HG02610 (cell line): Measurements from ENCODE around the gene ATF1.
"Not testable (repeated sequence)": the region's sequence is repeated elsewhere in the genome, so short reads cannot be mapped to it uniquely, and the experiment has no call there.

Experiments used
- ATAC-seq: cut with Tn5 transposase; IDR thresholded peaks from one replicate; pipeline ENCODE4 v1.9.1; 2021; ENCODE audit warnings: mild to moderate bottlenecking, moderate library complexity; ENCODE audit not compliant: unreplicated experiment

Gene ATF1

DNA sequence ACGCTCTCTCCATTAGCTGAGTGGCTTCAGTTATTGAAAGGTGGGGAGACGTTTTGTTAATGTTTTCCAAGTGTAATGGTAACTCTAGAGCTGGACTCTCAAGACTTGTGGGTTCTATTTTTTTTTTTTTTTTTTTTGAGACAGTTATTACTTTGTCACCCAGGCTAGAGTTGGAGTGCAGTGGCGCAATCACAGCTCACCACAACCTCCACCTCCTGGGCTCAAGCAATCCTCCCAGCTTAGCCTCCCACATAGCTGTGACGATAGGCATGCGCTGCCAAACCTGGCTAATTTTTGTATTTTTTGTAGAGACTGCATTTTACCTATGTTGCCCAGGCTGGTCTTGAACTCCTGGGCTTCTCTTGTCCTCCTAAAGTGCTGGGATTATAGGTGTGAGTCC, 26.2 kb downstream of the ATF1 start:
- no peak for ATAC-seq

DNA sequence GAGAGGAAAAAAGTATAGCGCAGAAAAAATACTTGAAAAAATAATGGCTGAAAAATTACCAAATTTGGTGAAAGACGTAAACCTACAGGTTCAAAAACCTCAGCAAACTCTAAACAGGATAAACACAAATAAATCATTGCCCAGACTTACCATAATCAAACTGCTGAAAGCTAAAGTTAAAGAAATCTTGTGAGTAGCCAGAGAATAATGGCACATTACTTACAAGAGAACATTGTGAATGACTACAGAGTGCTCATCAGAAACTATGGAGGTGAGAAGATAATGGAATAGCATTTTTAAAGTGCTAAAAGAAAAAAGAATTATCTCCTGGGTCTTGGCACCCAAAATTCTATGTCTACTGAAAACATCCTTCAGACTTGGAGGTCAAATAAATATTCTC, 36.0 kb downstream of the ATF1 start:
- no peak for ATAC-seq

- no peak for ATAC-seq
Measured at GRCh38 chr12:50803230-50803875, 39.5 kb downstream of the ATF1 start.

GRCh38 chr12:50806176-50806575, 42.3 kb downstream of the ATF1 start:
- ATAC-seq: no peak

DNA sequence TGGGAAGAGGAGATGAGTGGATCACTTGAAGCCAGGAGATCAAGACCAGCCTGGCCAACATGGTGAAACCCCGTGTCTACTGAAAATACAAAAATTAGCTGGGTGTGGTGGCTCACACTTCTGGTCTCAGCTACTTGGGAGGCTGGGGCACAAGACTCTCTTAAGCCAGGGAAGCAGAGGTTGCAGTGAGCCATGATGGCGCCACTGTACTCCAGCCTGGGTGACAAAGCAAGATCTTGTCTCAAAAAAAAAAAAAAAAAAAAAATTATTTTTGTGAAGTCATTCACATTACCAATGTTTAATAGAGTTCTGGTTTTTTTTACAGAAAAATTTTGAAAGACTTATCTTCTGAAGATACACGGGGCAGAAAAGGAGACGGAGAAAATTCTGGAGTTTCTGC, 45.2 kb downstream of the ATF1 start:
- not testable (repeated sequence) for ATAC-seq

- not testable (repeated sequence) for ATAC-seq
Measured at GRCh38 chr12:50814921-50815320, 51.0 kb downstream of the ATF1 start.

- no peak for ATAC-seq
Measured at GRCh38 chr12:50820177-50820576, 56.3 kb downstream of the ATF1 start.

- ATAC-seq: no peak
Measured at GRCh38 chr12:50822082-50822481, 58.2 kb downstream of the ATF1 start.

GRCh38 chr12:50823724-50824123, 59.8 kb downstream of the ATF1 start:
- ATAC-seq: not testable (repeated sequence)

- ATAC-seq: no peak
Measured at GRCh38 chr12:50824914-50825313, 61.0 kb downstream of the ATF1 start.

- no peak for ATAC-seq
Measured at GRCh38 chr12:50825372-50825838, 61.5 kb downstream of the ATF1 start.

DNA sequence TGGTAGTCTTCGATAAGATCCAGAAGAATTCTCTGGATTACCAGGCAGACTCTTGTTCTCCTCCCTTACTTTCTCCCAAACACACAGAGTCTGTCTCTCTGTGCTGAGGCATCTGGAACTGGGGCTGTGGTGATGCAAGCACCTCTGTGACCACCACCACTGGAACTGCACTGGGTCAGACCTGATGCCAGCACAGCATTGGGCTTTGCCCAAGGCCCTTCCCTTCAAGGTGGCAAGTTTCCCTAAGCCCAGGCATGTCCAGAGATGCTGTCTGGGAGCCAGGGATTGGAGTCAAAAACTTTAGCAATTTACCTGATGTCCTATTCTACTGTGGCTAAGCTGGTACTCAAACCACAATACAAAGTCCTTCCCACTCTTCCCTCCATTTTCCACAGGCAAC, 64.2 kb downstream of the ATF1 start:
- no peak for ATAC-seq

GRCh38 chr12:50828886-50829285, 65.0 kb downstream of the ATF1 start:
- ATAC-seq: no peak

DNA sequence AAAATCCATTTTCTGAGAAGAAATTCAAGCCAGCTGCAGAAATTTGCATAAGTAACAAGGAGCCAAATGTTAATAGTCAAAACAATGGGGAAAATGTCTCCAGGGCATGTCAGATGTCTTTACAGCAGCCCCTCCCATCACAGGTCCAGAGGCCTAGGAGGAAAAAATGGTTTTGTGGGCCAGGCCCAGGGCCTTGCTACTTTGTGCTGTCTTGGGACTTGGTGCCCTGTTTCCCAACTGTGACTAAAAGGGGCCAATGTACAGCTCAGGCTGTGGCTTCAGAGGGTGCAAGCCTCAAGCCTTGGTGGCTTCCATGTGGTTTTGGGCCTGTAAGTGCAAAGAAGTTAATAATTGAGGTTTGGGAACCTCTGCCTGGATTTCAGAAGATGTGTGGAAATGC, 69.9 kb downstream of the ATF1 start:
- ATAC-seq: not testable (repeated sequence)

DNA sequence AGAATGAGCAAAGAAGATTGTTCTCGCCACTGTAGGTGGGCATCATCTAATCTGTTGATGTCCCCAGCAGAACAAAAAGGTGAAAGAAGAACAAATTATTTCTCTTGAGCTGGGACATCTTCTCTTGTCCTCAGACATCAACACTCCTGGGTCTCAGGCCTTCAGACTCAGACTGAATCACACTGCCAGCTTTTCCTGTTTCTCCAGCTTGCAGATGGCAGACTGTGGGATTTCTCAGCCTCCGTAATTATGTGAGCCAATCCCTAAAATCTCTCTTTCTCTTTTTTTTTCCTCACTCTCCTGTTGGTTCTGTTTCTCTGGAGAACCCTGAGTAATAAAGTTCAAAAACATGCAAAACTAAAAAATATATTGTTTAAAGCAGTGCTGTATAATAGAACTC, 75.1 kb downstream of the ATF1 start:
- no peak for ATAC-seq

DNA sequence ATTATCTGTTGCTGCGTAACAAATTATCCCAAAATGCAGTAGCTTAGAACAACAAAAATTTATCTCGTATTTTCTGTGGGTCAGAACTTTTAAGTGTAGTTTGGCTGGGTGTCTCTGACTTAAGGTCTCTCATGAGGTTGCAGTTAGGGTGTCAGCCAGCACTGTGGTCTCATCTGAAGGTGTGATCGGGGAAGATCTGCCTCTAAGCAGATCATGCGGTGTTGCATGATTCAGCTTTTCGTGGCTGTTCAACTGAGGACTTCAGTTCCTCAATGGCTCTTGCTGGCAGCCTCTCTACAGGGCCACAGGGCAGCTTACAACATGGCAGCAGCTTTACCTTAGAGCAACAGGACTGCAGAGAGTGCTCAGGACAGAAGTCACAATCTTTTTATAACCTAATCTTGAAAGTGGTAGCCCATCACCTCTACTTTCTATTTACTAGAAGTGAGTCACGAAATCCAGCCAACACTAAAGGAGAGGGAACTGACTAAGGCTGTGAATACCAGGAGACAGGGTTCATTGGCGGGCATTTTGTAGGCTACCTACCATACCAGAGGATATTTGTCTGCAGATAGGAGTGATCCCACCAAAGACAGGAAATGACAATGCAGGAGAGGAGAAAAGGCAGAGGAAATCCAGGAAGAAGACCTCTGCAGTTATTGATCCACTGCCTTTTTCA, 77.0 kb downstream of the ATF1 start:
- ATAC-seq: no peak

GRCh38 chr12:50841716-50842531, 78.0 kb downstream of the ATF1 start:
- ATAC-seq: no peak

GRCh38 chr12:50842637-50843493, 79.0 kb downstream of the ATF1 start, which contains the start of gene TMPRSS12:
TMPRSS12 (plus strand) TSS chr12:50842926; CDS start chr12:50842965, 39 bp downstream.
- no peak for ATAC-seq

GRCh38 chr12:50845021-50845647, 81.2 kb downstream of the ATF1 start:
- no peak for ATAC-seq

- no peak for ATAC-seq
Measured at GRCh38 chr12:50848963-50849362, 85.1 kb downstream of the ATF1 start.
